Stimulated activated CD8-positive, alpha-beta memory T cell treated with anti-CD3 and anti-CD28 coated beads, Interleukin-7, amount 100 ng/mL, for 24 hours (primary cell): Measurements from ENCODE around the gene GRIA2.

ENCODE experiments used
- DNase-seq: peaks from one replicate; pipeline ENCODE4 v3.0.0-alpha.2; 2020; ENCODE audit warnings: low read depth

Gene GRIA2

DNA sequence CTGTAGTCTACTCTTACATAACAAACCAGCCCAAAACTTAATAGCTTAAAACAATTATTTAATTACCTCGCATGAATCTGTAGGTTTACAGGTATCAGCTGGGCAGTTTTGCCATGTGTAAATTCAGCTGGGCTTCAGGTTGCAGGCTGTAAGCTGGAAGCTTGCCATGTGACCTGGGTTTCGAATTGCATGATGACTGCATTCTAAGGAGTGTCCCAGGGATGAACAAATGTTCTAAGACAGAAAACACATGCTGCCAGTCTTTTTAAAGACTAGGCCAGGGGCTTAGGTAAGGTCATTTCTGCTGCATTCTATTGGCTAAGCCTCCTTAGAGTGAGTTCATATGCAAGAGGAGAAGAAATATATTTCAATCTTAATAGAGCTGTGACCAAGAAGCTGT, 44.8 kb downstream of the GRIA2 start:
- DNase-seq: no peak

DNA sequence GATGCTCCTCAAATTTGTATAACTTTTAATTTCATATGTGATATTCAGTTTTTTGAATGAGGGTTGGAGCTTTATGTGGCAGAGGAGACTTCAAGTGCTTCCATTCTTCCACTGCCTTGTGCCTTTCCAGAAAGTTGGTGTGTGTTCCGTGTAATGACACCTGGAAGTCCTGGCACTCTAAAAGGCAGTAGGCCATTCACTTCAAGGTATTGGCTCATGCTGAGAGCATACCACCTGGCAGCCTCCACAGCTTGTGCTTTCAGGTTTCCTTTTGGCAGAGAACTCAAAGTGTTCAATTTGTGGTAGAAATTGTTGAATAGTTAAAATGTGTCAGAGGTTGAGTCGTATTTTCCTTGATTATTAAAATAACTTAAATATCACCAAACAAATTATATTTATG, 49.6 kb downstream of the GRIA2 start:
- DNase-seq: no peak

GRCh38 chr4:157270552-157270951, 50.0 kb downstream of the GRIA2 start:
- no peak for DNase-seq

DNA sequence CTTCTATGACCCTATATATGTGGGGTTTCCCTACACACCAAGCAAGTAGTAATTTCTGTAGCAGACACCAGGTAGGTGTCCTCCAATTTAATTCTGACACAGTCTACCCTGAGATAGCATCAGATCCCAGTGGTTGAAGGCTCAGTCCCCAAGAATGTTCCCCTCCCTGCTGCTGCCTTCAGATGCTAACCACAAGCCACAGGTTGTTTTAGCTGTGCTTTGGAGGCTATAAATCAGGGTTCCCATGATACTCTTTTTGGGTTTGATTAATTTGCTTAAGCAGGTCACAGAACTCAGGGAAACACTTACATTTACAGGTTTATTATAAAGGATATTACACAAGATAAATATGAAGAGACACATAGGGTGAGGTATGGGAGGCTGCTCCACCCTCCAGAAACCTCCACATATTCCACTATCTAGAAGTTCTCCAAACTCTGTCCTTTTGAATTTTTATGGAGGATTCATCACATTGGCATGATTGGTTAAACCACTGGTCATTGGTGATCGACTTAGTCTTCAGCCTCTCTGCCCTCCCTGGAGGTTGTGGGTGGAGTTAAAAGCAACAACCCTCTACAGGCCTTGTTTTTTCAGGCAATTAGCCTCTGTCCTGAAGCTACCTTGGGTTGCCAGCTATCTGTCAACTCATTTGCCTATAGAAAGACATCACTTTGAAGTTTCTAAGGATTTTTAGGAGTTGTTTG, 50.8 kb downstream of the GRIA2 start:
- DNase-seq: no peak

DNA sequence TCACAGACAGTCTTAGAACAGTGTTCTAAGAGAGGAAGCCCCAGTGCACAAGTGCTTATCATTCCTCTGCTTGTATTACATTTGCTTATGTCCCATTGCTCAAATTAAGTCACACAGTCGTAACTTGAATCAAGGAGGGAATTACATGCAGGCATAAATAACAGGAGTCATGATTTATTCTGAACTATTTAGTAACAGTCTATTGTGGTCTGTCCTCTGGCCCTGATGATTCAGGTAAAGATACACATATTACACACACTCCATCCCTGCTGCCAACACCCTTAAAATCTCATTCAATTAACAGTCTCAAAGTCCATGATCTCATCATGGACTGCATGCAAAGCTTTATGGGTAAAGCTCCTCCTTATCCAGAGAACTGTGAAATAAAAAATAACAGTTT, 60.1 kb downstream of the GRIA2 start:
- no peak for DNase-seq

DNA sequence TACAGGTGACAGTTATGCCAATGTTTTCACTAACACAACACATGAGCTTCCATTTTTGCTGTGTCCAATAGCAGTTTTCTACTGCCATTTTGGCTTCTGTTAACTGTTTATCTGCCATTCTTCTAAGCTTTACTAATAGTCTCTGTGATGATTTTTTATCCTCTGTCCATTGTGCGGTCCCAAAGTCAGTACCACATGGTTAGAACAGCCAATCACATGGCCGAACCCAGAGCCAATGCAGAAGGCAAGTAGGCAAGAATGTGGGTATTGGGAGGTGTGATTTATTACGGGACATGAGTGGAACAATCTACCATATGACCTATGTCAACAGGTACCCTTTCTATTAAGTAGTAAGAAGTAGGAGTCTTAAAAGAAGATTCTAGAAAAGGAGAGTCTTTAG, 61.5 kb downstream of the GRIA2 start:
- DNase-seq: no peak

- DNase-seq: no peak
These were observed 66.9 kb downstream of the GRIA2 start for GRCh38 chr4:157287445-157287844.

DNA sequence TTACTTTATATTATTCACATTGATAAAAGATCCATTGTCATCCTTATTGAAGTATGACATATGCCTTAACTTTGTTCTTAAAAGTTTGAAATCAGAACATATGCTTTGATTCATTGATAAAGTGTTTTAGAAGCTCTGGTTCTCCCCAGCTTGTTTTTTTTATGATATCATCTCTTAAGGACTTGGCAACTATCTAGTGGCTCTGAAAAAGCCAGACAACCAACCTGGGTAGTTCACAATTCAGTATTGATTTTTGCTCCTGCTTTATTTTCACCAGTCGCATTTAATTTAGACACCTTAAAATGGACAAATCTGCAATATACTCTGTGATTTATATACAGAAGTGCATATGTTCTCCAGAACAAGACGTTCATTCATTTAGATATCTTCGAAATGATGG, 70.1 kb downstream of the GRIA2 start:
- DNase-seq: no peak

DNA sequence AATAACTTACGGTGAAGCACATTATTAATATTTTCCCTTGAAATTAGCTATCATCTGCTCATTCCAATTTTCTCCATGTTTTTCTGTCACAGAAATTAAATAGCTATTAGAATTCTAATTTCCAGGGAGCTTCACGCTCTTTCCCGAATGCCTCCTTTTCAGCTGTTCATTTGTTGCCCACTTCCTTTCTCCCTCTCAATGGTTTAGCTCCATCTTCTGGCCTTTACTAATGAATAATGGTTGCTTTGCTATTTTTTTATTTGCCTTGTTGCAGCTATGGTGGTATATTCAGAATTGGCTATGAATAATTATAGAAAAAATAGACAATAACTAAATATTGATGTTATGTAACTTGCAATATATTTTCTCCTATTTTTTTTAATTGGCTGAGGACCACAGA, 70.5 kb downstream of the GRIA2 start:
- DNase-seq: no peak

DNA sequence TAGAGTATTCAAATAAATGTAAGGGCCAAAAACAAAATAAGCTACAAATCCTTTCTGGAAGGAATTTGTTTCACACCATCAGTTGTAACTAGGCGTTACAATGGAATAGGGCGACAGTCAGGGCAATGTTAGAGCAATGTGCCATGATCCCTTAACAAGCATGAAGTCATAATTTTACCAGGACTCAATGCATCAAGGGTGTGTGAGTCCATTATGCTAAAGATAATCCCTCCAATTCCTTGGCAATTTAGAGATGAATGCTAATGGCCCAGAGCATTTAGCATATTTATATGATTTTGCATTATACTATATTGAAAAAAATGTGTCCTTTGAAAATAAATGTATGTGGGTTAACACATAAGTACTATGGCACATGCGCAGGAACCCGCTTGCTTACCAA, 73.1 kb downstream of the GRIA2 start:
- DNase-seq: no peak

DNA sequence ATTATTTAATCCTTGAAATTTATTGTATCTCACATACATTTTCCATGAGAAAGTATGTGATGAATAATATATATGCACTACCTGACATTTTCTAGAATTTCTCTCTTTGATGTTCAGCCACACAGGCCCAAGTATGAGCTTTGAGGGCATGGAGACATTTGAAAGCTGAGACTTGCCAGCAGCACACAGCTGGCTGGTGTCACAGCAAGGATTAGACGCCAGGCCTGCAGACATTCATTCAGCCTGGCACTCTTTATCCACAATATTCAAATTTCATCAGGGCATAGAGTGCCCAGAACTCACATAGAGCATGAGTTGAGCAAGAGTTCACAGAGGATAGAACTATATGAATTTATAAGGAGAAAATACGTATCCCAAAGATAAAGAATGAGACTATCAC, 74.0 kb downstream of the GRIA2 start:
- no peak for DNase-seq

- DNase-seq: no peak
These were observed 80.2 kb downstream of the GRIA2 start for GRCh38 chr4:157300701-157301100.

GRCh38 chr4:157303471-157303960, 83.0 kb downstream of the GRIA2 start:
- no peak for DNase-seq

DNA sequence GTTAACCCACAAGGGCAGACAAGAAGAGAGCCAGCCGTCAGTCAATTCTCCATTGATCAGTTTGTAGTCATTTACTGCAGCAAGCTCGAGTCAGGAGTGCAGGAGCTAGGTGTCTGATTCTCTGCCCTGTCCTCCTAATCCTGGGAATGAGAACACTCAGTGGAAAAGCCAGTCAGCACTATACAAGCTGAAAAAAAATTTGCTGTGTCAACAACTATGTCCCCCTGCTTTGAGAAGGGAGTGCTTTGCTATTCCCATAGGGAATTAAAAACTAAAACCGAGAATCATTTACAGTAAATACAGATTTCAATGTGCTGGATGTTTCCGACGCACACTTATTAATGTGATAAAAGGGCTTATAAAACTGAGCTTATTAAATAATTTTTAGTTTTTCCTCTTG, 84.2 kb downstream of the GRIA2 start:
- DNase-seq: no peak

- DNase-seq: no peak
These were observed 92.2 kb downstream of the GRIA2 start for GRCh38 chr4:157312702-157313101.

- DNase-seq: no peak
These were observed 94.4 kb downstream of the GRIA2 start for GRCh38 chr4:157314906-157315305.

DNA sequence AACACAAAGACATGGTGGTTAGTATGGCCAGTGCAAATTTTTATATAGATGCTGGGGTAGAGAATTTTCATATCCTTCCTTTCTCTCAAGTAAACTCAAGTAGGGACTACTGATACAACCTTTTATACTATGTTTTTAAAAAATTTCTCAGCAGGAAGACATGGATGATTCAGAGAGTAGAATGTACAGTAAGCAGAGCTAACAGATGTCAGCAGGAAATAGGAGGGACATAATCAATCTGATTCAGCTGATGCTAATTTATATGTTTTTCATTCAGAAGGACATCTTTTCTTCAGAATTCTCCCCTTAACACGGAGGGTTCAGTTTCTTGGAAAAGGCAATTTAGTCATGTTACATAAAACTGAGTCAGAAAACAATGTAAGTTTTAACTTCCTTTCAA, 95.4 kb downstream of the GRIA2 start:
- DNase-seq: no peak

- no peak for DNase-seq
These were observed 99.6 kb downstream of the GRIA2 start for GRCh38 chr4:157320092-157320491.

GRCh38 chr4:157327666-157328065, 107.1 kb downstream of the GRIA2 start:
- no peak for DNase-seq

DNA sequence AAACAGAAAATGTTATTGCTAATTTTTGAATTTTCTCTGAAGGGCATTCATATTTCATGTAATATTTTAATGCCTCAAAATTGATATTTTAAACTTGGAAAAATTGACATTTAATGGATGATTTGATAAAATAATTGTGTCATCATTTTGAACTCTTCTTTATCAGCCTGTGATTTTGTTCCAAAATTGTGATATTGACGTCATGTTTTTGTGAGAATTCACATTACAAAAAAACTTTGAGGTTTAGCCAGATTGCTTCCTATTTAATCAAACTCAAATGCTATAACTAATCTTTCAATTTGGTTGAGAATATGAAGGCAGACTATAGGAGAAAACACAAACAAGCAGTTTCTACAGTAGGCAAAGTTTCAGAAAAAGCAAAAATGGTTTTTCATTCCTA, 137.4 kb downstream of the GRIA2 start:
- no peak for DNase-seq

- no peak for DNase-seq
These were observed 137.9 kb downstream of the GRIA2 start for GRCh38 chr4:157358439-157358838.

GRCh38 chr4:157358851-157359250, 138.3 kb downstream of the GRIA2 start:
- no peak for DNase-seq

- no peak for DNase-seq
These were observed 142.8 kb downstream of the GRIA2 start for GRCh38 chr4:157363360-157363759.

- no peak for DNase-seq
These were observed 151.6 kb downstream of the GRIA2 start for GRCh38 chr4:157372154-157372553.
